ENCODE results near the gene KCNRG.
A peak's percentile ranks its signal among the peaks of the same experiment; 100 is the strongest.
"Not testable (repeated sequence)": the region's sequence is repeated elsewhere in the genome, so short reads cannot be mapped to it uniquely, and the experiment has no call there.

The KCNRG gene

GRCh38 chr13:50015258-50015657 is at the start of gene KCNRG:
Gene KCNRG, plus strand, starts transcription at chr13:50015444. Its CDS starts 50 bp downstream, at chr13:50015494.
- no peak for DNase-seq

GRCh38 chr13:49967456-49967855 is 47.8 kb upstream of the KCNRG start:
- no peak for DNase-seq

- no peak for DNase-seq
These were observed 42.5 kb upstream of the KCNRG start for GRCh38 chr13:49972709-49973108.

- no peak for DNase-seq
These were observed 39.4 kb upstream of the KCNRG start for GRCh38 chr13:49975826-49976225.

DNA sequence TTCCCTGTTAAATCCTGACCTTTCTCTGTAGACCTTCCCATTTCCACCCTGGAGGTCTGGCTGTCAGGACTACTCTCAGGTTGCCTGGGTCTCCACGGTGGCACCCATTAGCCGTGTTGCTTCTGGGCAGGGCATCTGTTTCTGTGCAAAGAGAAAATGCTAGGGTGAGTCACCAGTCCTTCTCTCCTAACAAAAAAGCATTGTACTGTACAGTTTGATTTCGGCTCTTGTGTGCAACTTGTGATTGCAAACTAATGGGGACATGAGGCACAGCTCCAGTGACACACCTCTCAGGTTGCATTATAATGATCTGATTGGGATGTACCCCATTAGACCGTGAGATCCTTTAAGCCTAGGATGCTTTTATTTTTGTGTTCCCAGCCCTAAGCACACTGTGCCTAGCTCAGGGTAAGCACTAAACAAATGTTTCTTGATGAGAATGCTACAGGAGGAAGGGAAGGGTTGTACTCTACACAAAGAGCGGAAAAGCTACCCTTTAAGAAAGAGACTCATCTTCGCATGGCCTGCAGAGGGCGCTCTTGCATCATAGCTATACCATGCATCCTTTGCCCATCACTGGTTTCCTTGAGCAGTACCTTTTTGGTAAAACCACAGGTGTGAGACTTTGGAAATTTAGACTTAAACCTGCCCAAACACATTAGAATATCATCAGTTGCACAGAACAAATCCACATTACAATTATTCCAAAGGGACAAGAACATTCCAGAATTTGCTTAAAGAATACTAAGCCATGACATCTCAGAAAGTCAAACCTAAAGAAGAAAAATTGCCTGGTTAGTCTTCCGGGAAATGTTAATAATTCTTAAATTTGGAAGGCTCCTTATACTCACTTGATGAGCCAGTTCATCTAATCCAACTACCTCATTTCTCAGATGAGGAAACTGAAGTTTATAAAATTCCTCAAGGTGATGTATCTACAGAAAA is 38.7 kb upstream of the KCNRG start:
- DNase-seq: peak; percentile 76 to 87 (median 85)

- DNase-seq: no peak
These were observed 37.3 kb upstream of the KCNRG start for GRCh38 chr13:49977992-49978391.

DNA sequence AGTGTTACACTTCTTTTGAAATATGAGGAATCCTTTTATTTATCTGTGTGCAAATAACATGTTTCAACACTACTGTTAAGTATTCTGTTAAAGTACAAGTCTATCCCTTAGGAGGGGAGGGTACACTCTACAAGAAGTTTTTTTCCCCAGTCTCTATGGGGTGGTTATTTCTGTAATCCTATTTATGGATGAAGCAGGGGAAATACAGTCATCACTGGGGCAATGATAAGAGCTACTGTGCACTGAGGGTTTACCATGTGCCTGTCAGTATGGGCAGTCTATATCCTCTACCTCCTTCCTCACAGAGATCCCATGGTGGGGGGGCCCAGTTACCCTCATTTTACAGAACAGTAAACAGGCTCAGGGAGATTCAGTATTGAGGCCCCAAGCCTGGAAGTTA is 35.0 kb upstream of the KCNRG start:
- DNase-seq: no peak

DNA sequence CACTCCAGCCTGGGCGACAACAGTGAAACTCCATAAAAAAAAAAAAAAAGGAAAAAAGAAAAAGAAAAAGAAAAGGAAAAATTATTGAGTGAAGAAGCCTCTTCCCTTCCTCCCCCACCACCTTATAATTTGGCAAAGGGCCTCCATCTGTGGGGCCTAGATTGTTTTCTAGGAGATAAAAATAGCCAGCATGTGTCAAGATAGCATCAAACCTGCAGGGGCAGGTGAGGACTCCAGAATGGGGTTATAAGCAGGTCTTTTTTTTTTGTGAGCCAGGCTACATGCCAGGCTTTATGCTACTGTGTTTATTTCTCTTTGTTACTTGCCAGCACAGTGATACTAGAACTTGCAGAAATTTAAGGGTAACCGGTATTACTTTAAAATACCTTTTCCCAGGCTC is 30.1 kb upstream of the KCNRG start:
- no peak for DNase-seq

DNA sequence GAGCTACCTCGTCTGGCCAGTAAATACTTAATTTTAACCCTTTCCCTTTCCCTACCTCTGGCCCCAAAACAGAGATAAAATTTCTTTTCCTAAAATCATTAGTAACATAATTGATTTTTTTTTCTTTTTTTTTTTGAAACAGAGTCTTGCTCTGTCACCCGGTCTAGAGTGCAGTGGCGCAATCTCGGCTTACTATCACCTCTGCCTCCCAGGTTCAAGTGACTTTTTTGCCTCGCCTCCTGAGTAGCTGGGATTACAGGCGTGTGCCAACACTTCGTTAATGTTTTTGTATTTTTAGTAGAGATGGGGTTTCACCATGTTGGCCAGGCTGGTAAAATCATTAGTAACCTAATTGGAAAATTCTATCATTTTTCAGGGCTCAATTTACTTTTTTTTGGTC is 28.8 kb upstream of the KCNRG start:
- DNase-seq: no peak

DNA sequence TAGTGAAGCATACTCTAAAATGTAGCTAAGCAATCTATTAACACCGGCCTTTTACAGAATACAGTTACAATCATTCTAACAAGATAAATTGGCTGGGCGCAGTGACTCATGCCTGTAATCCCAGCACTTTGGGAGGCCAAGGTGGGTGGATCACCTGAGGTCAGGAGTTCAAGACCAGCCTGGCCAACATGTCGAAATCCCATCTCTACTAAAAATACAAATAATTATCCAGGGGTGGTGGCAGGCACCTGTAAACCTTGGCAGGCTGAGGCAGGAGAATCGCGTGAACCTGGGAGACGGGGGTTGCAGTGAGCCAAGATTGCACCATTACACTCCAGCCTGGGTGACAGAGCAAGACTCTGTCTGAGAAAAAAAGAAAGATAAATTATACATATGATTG is 24.6 kb upstream of the KCNRG start:
- not testable (repeated sequence) for DNase-seq

DNA sequence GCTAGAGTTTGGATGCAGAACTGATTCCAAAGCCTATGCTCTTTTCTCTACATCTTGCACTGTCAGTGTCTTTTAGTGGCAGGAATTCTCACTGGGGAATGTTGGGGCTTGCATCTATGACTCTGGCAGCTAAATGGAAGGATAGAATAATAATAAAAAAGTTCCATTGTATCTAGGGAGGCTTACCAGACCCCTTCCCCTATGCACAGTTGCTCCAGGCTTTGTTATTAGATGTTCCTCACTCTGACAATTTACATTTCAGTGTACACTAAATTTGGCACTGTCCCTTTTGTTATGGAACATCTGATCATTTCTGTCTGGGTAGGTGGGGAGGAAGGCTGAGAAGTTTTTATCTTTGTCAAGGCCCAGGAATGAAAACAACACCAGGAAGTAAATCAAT is 22.1 kb upstream of the KCNRG start:
- DNase-seq: no peak

DNA sequence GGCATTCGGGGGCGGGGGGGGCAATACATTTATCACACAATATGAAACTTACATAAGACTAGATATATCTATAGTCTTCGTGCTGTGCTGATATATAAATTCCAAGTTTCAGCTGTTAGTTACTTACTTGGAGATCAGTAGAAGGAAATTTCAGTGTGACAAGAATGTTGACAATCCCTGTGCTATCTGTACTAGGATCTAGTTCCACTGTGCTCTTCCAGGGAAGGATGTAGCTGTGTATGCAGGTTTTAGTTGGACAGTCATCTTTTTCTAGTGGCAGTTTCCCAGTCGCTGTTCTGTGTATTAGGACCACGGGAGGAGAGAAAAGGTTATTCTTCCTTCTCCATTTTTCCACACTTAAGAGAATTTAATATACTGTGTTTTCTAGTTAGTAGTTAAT is 21.6 kb upstream of the KCNRG start:
- no peak for DNase-seq

GRCh38 chr13:49995625-49996101 is 19.6 kb upstream of the KCNRG start:
- DNase-seq: peak; percentile 85 to 89 (median 88)

- DNase-seq: peak; percentile 93 to 98 (median 96)
These were observed 18.9 kb upstream of the KCNRG start for GRCh38 chr13:49996161-49996915.

- DNase-seq: peak; percentile 89 to 94 (median 91)
These were observed 18.0 kb upstream of the KCNRG start, which contains the start of gene TRIM13 for GRCh38 chr13:49996951-49997895. Gene TRIM13, plus strand, starts transcription at chr13:49997042. Its CDS starts 14,899 bp downstream, at chr13:50011941.

DNA sequence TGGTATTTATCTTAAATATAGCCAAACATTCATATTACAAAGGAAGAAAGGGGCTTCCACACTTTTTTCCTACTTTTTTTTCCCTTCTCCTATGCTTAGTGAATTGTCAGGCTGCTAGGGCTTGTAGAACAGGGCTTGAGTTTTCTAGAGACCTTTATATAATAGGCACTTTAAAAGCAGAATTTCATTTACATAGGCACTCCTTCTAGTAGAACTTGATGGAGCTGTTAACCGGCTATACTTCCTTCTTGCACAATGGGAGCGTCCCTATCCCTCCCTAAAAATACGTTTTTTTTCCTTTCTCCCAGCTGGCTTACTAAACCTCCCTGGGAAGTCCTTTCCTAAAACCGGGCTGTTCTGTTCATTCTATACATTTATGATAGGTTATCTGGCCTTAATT is 17.3 kb upstream of the KCNRG start:
- DNase-seq: peak; percentile 25 to 39 (median 31)

- DNase-seq: no peak
These were observed 16.3 kb upstream of the KCNRG start for GRCh38 chr13:49998714-49999624.

DNA sequence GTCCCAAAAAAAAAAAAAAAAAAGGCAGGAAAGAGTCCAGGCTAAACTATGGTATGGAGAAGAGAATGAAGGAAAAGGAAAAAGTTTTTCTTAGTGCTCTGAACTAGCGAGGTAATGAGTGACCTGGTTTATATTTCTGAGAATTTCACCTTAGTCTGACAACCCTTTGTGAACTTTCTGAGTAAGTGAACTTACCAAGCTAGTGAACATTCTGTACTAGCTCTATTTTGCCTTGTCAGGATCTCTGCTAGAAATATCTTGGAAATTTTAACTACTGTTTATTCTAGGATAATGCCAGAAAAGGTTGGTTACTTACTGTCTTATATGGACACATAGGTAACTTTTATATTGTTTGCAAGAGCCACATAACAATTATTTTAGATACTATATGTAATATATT is 14.0 kb upstream of the KCNRG start:
- DNase-seq: no peak

DNA sequence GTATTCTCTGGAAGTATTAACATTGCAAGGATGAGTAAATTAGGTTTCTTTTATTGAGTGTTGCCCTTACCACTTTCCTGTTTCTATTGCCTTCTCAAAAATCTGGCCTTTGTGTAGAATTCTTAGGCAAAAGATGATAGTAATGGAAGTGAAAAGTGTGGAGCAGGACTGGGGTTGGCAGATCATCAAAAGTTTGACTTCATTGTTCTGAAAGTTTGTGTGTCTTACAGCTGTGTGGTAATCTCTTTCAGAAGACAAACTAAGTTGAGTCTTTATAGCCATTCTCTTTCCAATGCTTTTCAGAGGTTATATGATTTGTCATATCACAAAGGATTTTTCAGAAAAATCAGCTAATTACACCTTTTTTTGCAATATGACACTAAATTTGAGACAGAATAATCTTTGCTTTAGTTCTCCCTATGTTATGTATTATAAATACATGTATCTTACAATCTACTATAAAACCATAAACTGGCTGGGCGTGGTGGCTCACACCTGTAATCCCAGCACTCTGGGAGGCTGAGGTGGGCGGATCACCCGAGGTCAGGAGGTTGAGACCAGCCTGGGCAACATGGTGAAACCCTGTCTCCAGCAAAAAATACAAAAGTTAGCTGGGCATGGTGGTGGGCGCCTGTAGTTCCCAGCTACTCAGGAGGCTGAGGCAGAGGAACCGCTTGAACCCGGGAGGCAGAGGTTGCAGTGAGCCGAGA is 8.7 kb upstream of the KCNRG start:
- no peak for DNase-seq

DNA sequence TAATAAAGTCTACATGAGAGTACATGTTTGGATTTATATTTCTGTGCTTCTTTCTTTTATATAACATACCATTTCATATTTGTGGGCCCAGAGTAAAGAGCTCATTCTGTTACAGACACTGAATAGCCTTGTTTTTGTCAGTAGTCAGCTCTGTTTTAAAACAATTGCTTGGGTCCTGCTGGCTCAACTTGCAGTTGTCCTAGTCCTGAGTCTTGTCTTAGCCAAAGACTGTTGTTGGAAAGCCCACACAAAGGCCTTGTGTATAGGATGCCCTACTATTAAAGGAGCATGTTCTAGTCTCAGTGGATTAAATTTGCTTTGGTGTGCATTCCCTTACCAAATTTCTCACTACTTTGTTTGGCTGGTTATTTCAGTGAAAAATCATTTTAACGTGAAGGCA is 3.8 kb upstream of the KCNRG start:
- DNase-seq: no peak

Data from suppressor macrophage treated with lipopolysaccharide for 1 hour (primary cell).